ENCODE results near the gene IRF3. TPM values are rescaled to one million over a fixed set of nuclear protein-coding genes. Genes with fewer than 3 reads are reported as not detected.

Gene IRF3
- total RNA-seq, 1 experiment from 2014 or later = 131 TPM

GRCh38 chr19:49616945-49617344, 48.7 kb downstream of the IRF3 start:
- Histone ChIP-seq H3K4me1 (no peaks in the 10 kb centered on the region), H3K9me3 (no peaks in the 10 kb centered on the region), H3K27me3 (replicated peaks; ENCODE audit: control insufficient read depth, insufficient read depth, low read length) (no peaks in the 10 kb centered on the region), H3K4me3 (ENCODE audit: low read depth, low read length) (no peak overlapping the region), H3K36me3 (ENCODE audit: control insufficient read depth, insufficient read depth, low read length) (peaks cover 8% of the 10 kb centered on the region)
- no peaks in the 10 kb centered on the region for H3K9me3 Mint-ChIP-seq (ENCODE audit: unreplicated experiment)
- BruUV-seq (replicated peaks) = no TSS peak
- no peak for DNase-seq
- no peak overlapping the region for H3K27ac Mint-ChIP-seq (ENCODE audit: unreplicated experiment)
- CTCF ChIA-PET = no interaction called here
- H3K36me3 Mint-ChIP-seq (ENCODE audit: insufficient read depth, unreplicated experiment) = peaks cover 80% of the 10 kb centered on the region
- H3K27me3 Mint-ChIP-seq (ENCODE audit: insufficient read depth, unreplicated experiment) = no peaks in the 10 kb centered on the region
- no peak for TF ChIP-seq CTCF (IDR thresholded peaks at IDR 0.05; ENCODE audit: insufficient read depth in 1 of 2, low read depth in 1 of 2, low read length in 1 of 2, severe bottlenecking in 1 of 2, unreplicated experiment in 1 of 2)
- intact Hi-C loops (cut with micrococcal nuclease; ENCODE audit: unreplicated experiment) = no loop called here
- H3K4me1 Mint-ChIP-seq (ENCODE audit: low read depth, unreplicated experiment) = no peaks in the 10 kb centered on the region
- POLR2A ChIA-PET = no interaction called here
- no peak overlapping the region for H3K4me3 Mint-ChIP-seq (ENCODE audit: unreplicated experiment)

GRCh38 chr19:49616532-49616931, 49.1 kb downstream of the IRF3 start:
- H3K9me3 Mint-ChIP-seq (ENCODE audit: unreplicated experiment) = no peaks in the 10 kb centered on the region
- no peak overlapping the region for H3K27ac Mint-ChIP-seq (ENCODE audit: unreplicated experiment)
- TF ChIP-seq CTCF (IDR thresholded peaks at IDR 0.05; ENCODE audit: insufficient read depth in 1 of 2, low read depth in 1 of 2, low read length in 1 of 2, severe bottlenecking in 1 of 2, unreplicated experiment in 1 of 2) = no peak
- H3K27me3 ChIP-seq (replicated peaks; ENCODE audit: control insufficient read depth, insufficient read depth, low read length) = no peaks in the 10 kb centered on the region
- H3K36me3 Mint-ChIP-seq (ENCODE audit: insufficient read depth, unreplicated experiment) = peaks cover 77% of the 10 kb centered on the region
- no peaks in the 10 kb centered on the region for H3K4me1 ChIP-seq
- DNase-seq = no peak
- H3K27me3 Mint-ChIP-seq (ENCODE audit: insufficient read depth, unreplicated experiment) = no peaks in the 10 kb centered on the region
- H3K4me1 Mint-ChIP-seq (ENCODE audit: low read depth, unreplicated experiment) = no peaks in the 10 kb centered on the region
- CTCF ChIA-PET = no interaction called here
- H3K4me3 ChIP-seq (ENCODE audit: low read depth, low read length) = no peak overlapping the region
- no TSS peak for BruUV-seq (replicated peaks)
- no peaks in the 10 kb centered on the region for H3K9me3 ChIP-seq
- POLR2A ChIA-PET = no interaction called here
- H3K36me3 ChIP-seq (ENCODE audit: control insufficient read depth, insufficient read depth, low read length) = peaks cover 8% of the 10 kb centered on the region
- H3K4me3 Mint-ChIP-seq (ENCODE audit: unreplicated experiment) = no peak overlapping the region
- intact Hi-C loops (cut with micrococcal nuclease; ENCODE audit: unreplicated experiment) = no loop called here

- Histone ChIP-seq H3K27me3 (replicated peaks; ENCODE audit: control insufficient read depth, insufficient read depth, low read length) (no peaks in the 10 kb centered on the region), H3K9me3 (no peaks in the 10 kb centered on the region), H3K4me3 (ENCODE audit: low read depth, low read length) (no peak overlapping the region), H3K4me1 (no peaks in the 10 kb centered on the region), H3K36me3 (ENCODE audit: control insufficient read depth, insufficient read depth, low read length) (peaks cover 8% of the 10 kb centered on the region)
- no peak for TF ChIP-seq CTCF (IDR thresholded peaks at IDR 0.05; ENCODE audit: insufficient read depth in 1 of 2, low read depth in 1 of 2, low read length in 1 of 2, severe bottlenecking in 1 of 2, unreplicated experiment in 1 of 2)
- no TSS peak for BruUV-seq (replicated peaks)
- POLR2A ChIA-PET = no interaction called here
- Mint-ChIP-seq H3K9me3 (ENCODE audit: unreplicated experiment) (no peaks in the 10 kb centered on the region), H3K36me3 (ENCODE audit: insufficient read depth, unreplicated experiment) (peaks cover 80% of the 10 kb centered on the region), H3K4me1 (ENCODE audit: low read depth, unreplicated experiment) (no peaks in the 10 kb centered on the region), H3K27ac (ENCODE audit: unreplicated experiment) (no peak overlapping the region), H3K27me3 (ENCODE audit: insufficient read depth, unreplicated experiment) (no peaks in the 10 kb centered on the region), H3K4me3 (ENCODE audit: unreplicated experiment) (no peak overlapping the region)
- CTCF ChIA-PET = no interaction called here
- no peak for DNase-seq
- intact Hi-C loops (cut with micrococcal nuclease; ENCODE audit: unreplicated experiment) = no loop called here
Measured at GRCh38 chr19:49615861-49616260, 49.8 kb downstream of the IRF3 start.
